IMR-90 (cell line): Measurements from ENCODE around the gene ALAD.

Experiments used
- BHLHE40 ChIP-seq: fragments of 150-350 bp; IDR thresholded peaks from 2 replicates; pipeline ENCODE4 v1.6.1; 2016; ENCODE audit warnings: mild to moderate bottlenecking, low read depth, low read length
- CEBPB ChIP-seq: IDR thresholded peaks from 2 replicates; pipeline ENCODE4 v1.6.1; 2012; ENCODE audit warnings: low read depth, low read length, improper control_type of control experiment
- CHD1 ChIP-seq: IDR thresholded peaks from 2 replicates; pipeline ENCODE4 v1.6.1; 2012; ENCODE audit warnings: low read depth, low read length, improper control_type of control experiment
- MAZ ChIP-seq: IDR thresholded peaks from 2 replicates; pipeline ENCODE4 v1.6.1; 2012; ENCODE audit warnings: low read depth, mild to moderate bottlenecking, low read length, improper control_type of control experiment, moderate library complexity, borderline replicate concordance
- MXI1 ChIP-seq: IDR thresholded peaks from 2 replicates; pipeline ENCODE4 v1.6.1; 2012; ENCODE audit warnings: low read depth, mild to moderate bottlenecking, low read length, moderate library complexity, borderline replicate concordance
- NFE2L2 ChIP-seq: fragments of 150-350 bp; IDR thresholded peaks from 2 replicates; pipeline ENCODE4 v1.6.1; 2016; ENCODE audit warnings: low read depth, mild to moderate bottlenecking, low read length
- POLR2A ChIP-seq: IDR thresholded peaks from 2 replicates; pipeline ENCODE4 v1.6.1; 2012; ENCODE audit warnings: mild to moderate bottlenecking, low read depth, low read length
- RCOR1 ChIP-seq: IDR thresholded peaks from 2 replicates; pipeline ENCODE4 v1.6.1; 2012; ENCODE audit warnings: mild to moderate bottlenecking, low read length, improper control_type of control experiment; ENCODE audit not compliant: insufficient replicate concordance
- TF ChIP-seq, protein P1 (sequence below): conservative IDR thresholded peaks from 2 replicates; pipeline ENCODE4 v1.5.1; 2012; ENCODE audit warnings: mild to moderate bottlenecking, low read depth, low read length, improper control_type of control experiment
- TF ChIP-seq, protein P2 (sequence below): fragments of 150-350 bp; IDR thresholded peaks from 2 replicates; pipeline ENCODE4 v1.6.1; 2017; ENCODE audit warnings: mild to moderate bottlenecking, antibody characterized with exemption, low read length, low read depth

GRCh38 chr9:113393281-113393680 is 7.8 kb downstream of the ALAD start:
- TF ChIP-seq, protein P1, sequence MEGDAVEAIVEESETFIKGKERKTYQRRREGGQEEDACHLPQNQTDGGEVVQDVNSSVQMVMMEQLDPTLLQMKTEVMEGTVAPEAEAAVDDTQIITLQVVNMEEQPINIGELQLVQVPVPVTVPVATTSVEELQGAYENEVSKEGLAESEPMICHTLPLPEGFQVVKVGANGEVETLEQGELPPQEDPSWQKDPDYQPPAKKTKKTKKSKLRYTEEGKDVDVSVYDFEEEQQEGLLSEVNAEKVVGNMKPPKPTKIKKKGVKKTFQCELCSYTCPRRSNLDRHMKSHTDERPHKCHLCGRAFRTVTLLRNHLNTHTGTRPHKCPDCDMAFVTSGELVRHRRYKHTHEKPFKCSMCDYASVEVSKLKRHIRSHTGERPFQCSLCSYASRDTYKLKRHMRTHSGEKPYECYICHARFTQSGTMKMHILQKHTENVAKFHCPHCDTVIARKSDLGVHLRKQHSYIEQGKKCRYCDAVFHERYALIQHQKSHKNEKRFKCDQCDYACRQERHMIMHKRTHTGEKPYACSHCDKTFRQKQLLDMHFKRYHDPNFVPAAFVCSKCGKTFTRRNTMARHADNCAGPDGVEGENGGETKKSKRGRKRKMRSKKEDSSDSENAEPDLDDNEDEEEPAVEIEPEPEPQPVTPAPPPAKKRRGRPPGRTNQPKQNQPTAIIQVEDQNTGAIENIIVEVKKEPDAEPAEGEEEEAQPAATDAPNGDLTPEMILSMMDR, result no peak
- TF ChIP-seq NFE2L2, result no peak
- TF ChIP-seq POLR2A, result no peak
- TF ChIP-seq RCOR1, result no peak
- TF ChIP-seq MXI1, result no peak
- no peak for TF ChIP-seq MAZ
- TF ChIP-seq CEBPB, result no peak
- TF ChIP-seq CHD1, result no peak
- no peak for TF ChIP-seq BHLHE40
- TF ChIP-seq, protein P2, sequence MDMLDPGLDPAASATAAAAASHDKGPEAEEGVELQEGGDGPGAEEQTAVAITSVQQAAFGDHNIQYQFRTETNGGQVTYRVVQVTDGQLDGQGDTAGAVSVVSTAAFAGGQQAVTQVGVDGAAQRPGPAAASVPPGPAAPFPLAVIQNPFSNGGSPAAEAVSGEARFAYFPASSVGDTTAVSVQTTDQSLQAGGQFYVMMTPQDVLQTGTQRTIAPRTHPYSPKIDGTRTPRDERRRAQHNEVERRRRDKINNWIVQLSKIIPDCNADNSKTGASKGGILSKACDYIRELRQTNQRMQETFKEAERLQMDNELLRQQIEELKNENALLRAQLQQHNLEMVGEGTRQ, result no peak
